ENCODE measurements around the gene COX6B1. TPM values are rescaled to one million over a fixed set of nuclear protein-coding genes. Genes with fewer than 3 reads are reported as not detected.

The COX6B1 gene
- total RNA-seq, 2 experiments from 2014 or later: 429 to 474 TPM

Other genes starting within 250 kb of the COX6B1 start
- not detected for gene FFAR2, start 200.1 kb upstream of the COX6B1 start, total RNA-seq
- not detected for gene KRTDAP, start 157.9 kb upstream of the COX6B1 start, total RNA-seq
- not detected for gene DMKN, start 134.7 kb upstream of the COX6B1 start, total RNA-seq
- not detected for gene SBSN, start 120.0 kb upstream of the COX6B1 start, total RNA-seq
- gene GAPDHS, start 114.9 kb upstream of the COX6B1 start, total RNA-seq: not detected
- 10 to 100 TPM; 42.5 to 43.8 TPM for gene TMEM147, start 102.7 kb upstream of the COX6B1 start, total RNA-seq
- not detected for gene ATP4A, start 84.7 kb upstream of the COX6B1 start, total RNA-seq
- not detected for gene PMIS2, start 62.1 kb upstream of the COX6B1 start, total RNA-seq
- 10 to 100 TPM; 52.2 to 57.9 TPM for gene HAUS5, start 35.6 kb upstream of the COX6B1 start, total RNA-seq
- gene RBM42, start 19.3 kb upstream of the COX6B1 start, total RNA-seq: 100 to 1,000 TPM; 100 to 112 TPM
- gene ETV2, start 6.6 kb upstream of the COX6B1 start, total RNA-seq: 1 to 10 TPM in 1 of 2 experiments, under 1 TPM in 1; 0.84 to 1.9 TPM
- gene UPK1A, start 18.2 kb downstream of the COX6B1 start, total RNA-seq: under 1 TPM; 0.37 TPM
- 10 to 100 TPM; 15.4 to 17.3 TPM for gene ZBTB32, start 56.2 kb downstream of the COX6B1 start, total RNA-seq
- gene KMT2B, start 69.7 kb downstream of the COX6B1 start, total RNA-seq: 10 to 100 TPM; 65.1 to 67.2 TPM
- 10 to 100 TPM; 53.7 to 54.6 TPM for gene IGFLR1, start 94.1 kb downstream of the COX6B1 start, total RNA-seq
- 10 to 100 TPM; 35.0 to 38.1 TPM for gene U2AF1L4, start 97.1 kb downstream of the COX6B1 start, total RNA-seq
- gene PSENEN, start 97.3 kb downstream of the COX6B1 start, total RNA-seq: 10 to 100 TPM; 41.7 to 46.3 TPM
- 10 to 100 TPM; 13.7 to 15.9 TPM for gene LIN37, start 100.3 kb downstream of the COX6B1 start, total RNA-seq
- under 1 TPM; 0.29 to 0.69 TPM for gene HSPB6, start 108.7 kb downstream of the COX6B1 start, total RNA-seq
- gene PROSER3, start 109.9 kb downstream of the COX6B1 start, total RNA-seq: 10 to 100 TPM; 53.7 to 59.1 TPM
- gene ARHGAP33, start 127.2 kb downstream of the COX6B1 start, total RNA-seq: 100 to 1,000 TPM in 1 of 2 experiments, 10 to 100 TPM in 1; 91.3 to 101 TPM
- gene PRODH2, start 164.5 kb downstream of the COX6B1 start, total RNA-seq: not detected
- gene NPHS1, start 204.2 kb downstream of the COX6B1 start, total RNA-seq: not detected
- gene KIRREL2, start 208.6 kb downstream of the COX6B1 start, total RNA-seq: under 1 TPM; 0.19 to 0.25 TPM
- gene APLP1, start 220.3 kb downstream of the COX6B1 start, total RNA-seq: under 1 TPM; 0.42 to 0.79 TPM

Data from activated CD4-positive, alpha-beta T cell treated with anti-CD3 and anti-CD28 coated beads, Interleukin-2, amount 10 ng/mL, durations not matched to agents 7 days and 5 days (primary cell).